SH-SY5Y (cell line): ENCODE data around the gene LRRC40.

Source experiments
- GATA2 ChIP-seq: IDR thresholded peaks from 2 replicates; pipeline ENCODE4 v1.6.1; 2011; ENCODE audit warnings: mild to moderate bottlenecking, low read depth, low read length
- GATA3 ChIP-seq: IDR thresholded peaks from 2 replicates; pipeline ENCODE4 v1.6.1; 2011; ENCODE audit warnings: low read depth, mild to moderate bottlenecking, low read length, moderate library complexity

LRRC40 gene

DNA sequence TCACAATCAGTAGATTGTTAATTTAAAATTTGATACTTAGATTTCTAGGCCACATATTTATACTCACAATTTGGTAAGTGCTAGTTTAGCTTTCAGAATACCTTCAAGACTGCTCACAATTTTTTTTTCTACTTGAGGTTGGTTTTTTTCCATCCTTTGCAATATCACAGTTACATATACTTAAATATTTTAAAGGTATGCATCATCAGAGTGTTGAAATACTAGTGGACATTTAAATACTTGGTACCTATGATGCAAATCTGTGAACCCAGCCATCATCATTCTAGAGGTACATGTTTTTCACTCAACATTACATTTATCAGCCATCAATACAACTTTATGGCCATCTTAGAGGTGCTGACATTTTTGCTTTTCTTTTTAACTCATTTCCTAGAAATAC is 6.2 kb upstream of the LRRC40 start:
- no peak for TF ChIP-seq GATA3
- no peak for TF ChIP-seq GATA2

DNA sequence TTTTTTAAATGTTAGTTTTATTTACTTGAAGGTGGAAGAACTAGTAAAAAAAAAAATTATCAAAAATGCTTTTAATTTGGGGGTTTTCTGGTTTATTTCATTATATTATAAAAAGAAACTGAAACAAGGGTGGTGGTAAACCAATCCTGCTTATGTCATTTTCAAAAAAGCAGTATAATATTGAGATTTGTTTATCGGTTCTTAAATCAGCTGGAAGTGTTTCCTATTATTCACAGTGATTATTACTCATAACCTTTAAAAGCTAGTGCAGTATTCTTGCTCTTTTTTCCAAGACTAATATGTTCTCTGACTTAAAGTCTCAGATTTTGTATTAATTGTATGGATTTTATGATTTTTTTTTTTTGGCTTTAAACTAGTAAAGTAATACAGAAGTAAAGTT is 5.4 kb upstream of the LRRC40 start:
- TF ChIP-seq GATA2 (no peak), GATA3 (no peak)

DNA sequence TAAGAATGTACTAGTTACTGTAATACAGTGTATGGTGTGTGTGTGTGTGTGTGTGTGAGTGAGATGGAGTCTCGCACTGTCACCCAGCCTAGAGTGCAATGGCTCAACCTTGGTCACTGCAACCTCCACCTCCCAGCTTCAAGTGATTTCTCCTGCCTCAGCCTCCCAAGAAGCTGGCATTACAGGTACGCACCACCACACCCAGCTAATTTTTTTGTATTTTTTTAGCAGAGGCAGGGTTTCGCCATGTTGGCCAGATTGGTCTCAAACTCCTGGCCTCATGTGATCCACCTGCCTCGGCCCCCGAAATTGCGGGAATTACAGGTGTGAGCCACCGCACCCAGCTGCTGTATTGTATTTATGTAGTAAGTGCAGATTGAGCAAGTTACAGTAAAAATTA is 2.9 kb upstream of the LRRC40 start:
- TF ChIP-seq GATA3 (no peak), GATA2 (no peak)

DNA sequence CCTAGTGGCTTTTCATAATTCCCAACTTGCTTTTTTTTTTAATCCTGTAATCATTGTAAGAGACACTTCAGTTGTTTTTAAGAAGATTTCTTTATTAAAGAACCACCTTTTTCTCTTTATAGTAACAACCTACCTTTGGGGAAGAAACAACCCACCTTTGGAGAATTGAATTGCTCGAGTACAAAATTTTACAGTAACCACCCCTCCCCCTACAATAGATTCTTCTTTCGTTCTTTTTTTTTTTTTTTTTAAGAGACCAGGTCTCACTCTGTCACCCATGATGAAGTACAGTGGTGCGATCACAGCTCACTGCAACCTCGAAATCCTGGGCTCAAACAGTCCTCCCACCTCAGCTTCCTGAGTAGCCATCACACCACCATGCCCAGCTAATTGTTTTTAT is 2.1 kb upstream of the LRRC40 start:
- TF ChIP-seq GATA2 (no peak), GATA3 (no peak)

DNA sequence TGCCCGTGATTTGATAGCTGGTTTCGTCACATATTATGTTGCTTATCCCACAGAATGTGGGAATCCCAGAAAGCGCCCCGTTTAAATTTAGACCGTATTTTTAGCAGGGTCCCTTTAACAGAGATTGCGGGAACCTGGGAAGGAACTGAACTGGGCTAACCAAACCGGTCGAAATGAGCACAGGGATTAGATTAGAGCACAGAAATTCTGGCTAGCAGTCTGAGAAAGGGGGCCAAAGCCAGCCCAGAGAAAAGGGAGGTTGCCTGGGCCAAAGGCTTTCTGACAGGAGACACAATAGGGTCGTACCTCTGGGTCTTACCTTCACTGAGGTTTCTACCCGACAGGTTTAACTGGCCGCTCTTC is 327 bp downstream of the LRRC40 start:
- TF ChIP-seq GATA3, result no peak
- TF ChIP-seq GATA2, result no peak

DNA sequence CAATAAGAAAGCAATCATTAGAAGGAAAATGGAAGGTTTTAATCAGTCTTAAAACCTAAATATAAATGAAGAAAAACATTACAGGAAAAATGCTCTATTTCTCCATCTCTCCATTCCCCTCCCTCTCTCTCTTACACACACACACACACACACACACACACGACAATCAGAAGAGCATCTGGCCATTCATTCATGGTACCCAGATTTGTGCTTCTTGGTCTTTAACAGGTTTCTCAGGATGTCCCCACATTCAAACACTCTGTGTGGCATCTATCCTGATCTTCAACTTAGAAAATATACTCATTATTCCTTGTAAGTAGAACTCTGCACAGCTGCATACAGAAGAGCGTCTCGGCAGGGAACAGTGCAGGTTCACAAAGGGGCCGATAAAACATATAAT is 779 bp downstream of the LRRC40 start:
- TF ChIP-seq GATA2 (no peak), GATA3 (no peak)

DNA sequence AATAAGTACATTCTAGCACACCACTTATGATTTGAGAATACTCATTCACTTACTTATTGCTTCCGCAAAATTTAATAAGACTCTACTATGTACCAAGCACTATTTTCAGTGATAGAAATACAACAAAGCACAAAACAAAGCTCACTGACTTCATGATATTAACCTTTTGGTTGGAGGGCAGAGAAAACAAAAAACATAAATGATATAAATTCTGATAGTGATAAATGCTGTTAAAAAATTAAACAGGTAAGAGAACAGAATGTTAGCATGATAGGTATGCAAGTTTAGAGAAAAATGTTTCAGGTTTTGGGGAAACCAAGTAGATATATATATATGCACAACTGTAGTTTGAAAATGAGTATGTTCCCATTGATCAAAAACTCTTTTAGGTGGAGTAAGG is 1.2 kb downstream of the LRRC40 start:
- TF ChIP-seq GATA2, result no peak

DNA sequence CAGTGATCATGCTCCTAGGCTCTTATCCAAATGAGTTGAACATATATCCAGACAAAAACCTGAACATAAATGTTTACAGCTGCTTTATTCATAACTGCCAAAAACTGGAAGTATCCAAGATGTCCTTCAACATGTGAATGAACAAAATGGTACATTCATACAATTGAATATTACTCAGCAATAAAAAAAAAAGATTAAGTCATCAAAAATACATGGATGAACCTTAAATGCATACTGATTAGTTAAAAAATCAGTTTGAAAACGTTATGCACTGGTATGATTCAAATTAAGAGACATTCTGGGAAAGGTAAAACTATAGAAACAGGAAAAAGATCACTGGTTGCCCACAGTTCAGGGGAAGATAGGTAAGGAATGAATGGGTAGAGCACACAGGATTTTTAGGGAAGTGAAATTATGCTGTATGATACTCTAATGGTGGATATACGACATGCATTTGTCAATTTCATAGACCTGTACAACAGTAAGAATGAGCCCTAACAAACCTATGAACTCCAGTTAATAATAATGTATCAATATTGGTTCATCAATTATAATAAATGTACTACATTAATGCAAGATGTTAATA is 3.1 kb downstream of the LRRC40 start:
- no peak for TF ChIP-seq GATA2
- TF ChIP-seq GATA3, result no peak

DNA sequence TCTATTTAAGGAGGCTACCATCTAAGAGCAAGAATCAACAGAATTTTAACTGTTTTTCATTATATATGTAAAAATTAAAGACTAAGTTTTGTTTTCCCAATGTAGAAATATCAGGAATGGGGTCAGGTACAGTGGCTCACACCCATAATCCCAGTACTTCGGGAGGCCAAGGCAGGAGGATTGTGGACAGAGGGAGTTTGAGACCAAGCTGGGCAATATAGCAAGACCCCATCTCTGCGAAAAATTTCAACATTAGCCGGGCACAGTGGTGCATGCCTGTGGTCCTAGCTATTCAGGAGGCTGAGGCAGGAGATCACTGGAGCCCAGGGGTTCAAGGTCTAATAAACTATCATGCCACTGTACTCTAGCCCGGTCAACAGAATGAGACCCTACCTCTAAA is 5.3 kb downstream of the LRRC40 start:
- TF ChIP-seq GATA2 (no peak), GATA3 (no peak)

DNA sequence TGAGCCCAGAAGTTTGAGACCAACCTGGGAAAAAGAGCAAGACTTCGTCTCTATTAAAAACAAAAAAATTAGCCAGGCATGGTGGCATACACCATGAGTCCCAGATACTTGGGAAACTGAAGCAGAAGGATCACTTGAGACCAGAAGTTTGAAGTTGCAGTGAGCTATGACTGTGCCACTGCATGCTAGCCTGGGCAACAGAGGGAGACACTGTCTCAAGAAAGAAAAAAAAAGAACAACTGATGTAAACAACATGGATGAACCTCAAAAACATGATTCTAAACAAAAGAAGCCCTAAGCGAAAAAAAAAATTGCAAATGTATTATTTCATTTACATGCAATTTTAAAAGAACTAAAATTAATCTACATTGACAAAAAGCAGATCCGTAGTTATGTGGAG is 9.0 kb downstream of the LRRC40 start:
- no peak for TF ChIP-seq GATA2
- no peak for TF ChIP-seq GATA3

DNA sequence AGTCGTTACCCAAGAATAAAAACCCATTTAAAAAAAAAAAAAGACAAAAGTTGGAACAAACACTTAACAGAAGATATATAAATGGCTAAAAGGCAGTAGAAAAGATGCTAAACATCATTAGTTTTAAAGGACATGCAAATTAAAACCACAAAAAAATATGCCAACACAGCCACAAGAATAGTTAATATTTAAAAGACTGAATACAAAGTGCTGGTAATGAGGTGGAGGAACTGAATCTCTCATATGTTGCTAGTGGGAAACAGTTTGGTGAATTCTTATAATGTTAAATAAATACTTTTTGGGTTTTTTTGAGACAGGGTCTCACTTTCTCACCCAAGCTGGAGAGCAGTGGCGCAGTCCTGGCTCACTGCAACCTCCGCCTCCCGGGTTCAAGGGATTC is 10.0 kb downstream of the LRRC40 start:
- no peak for TF ChIP-seq GATA2
- no peak for TF ChIP-seq GATA3

DNA sequence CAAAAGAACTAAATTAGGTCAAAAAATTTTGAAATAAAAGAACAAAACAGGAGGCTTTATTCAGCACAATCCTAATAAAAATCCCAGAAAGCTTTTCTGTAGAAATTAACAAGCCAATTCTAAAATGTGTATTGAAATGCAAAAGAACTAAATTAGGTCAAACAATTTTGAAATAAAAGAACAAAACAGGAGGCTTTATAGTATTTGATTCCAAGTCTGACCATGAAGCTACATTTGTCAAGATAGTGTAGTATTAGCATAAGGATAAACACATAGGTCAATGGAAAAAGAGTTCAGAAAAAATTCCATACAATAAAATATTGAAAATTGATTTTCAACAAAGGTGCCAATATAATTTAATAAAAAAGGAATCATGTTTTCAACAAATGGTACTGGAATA is 10.8 kb downstream of the LRRC40 start:
- TF ChIP-seq GATA2 (no peak), GATA3 (no peak)

DNA sequence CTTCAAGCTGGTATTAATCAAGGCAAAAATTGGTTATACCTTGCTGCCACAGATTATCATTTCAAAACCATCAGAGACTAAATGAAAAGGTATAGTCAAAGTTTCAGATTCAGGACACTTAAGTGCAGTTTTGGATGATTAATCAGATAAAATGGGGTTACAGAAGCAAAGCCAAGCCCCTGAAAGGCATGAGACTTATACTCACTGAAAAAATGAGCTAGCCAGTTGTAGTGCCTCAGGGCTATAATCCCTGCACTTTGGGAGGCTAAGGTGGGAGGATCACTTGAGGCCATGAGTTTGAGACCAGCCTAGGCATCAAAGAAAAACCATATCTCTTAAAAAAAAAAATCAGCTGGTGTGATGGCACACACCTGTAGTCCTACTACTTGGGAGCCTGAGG is 15.2 kb downstream of the LRRC40 start:
- TF ChIP-seq GATA2 (no peak), GATA3 (no peak)

DNA sequence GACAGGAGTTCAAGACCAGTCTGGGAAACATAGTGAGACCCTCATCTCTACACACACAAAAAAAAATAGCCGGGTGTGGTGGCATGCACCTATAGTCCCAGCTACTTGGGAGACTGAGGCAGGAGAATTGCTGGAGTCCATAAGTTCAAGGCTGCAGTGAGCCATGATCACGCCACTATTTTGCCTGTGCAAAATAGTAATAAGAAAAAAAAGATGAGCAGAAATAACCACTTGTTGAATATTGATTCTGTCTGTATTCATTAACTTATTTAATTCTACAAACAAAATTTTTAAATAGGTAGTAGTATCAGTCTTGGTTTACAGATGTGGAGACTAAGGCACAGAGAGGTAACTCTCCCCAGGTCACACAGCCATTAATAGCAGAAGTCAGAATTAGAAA is 16.9 kb downstream of the LRRC40 start:
- TF ChIP-seq GATA2 (no peak), GATA3 (no peak)

DNA sequence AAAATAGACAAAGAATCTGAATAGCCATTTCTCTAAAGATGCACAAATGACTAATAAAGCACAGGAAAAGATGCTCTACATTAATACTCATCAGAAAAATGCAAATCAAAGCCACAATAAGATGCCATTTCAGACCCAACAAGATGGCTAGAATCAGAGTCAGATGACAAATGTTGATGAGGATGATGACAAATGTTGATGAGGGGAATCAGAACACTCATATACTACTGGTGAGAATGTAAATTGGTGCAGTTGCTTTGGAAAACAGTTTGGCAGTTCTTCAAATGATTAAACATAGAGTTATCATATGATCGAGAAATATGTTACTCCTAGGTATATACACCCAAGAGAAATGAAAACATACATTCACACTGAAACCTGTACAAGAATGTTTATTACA is 33.9 kb downstream of the LRRC40 start:
- TF ChIP-seq GATA3 (no peak), GATA2 (no peak)
